Tongue (tissue), 2 donors: ENCODE measurements around the gene LHX3. TPM values are rescaled to one million over a fixed set of nuclear protein-coding genes. Genes with fewer than 3 reads are reported as not detected.
"Not testable (repeated sequence)": the region's sequence is repeated elsewhere in the genome, so short reads cannot be mapped to it uniquely, and the experiment has no call there.

ENCODE experiments used
- DNase-seq: peaks from one replicate; pipeline ENCODE4 v3.0.0-alpha.2; 2015
- total RNA-seq: library from RNA; depleted of rRNA; stranded (reverse); fragments of >200 nt; gene quantifications from one replicate; pipeline ENCODE4 v1.2.3, GENCODE V29; 2014

Gene LHX3
- total RNA-seq, 1 donor from 2014 or later: not detected

- DNase-seq: no peak
Observed at GRCh38 chr9:136241542-136241941, 36.6 kb upstream of the LHX3 start.

GRCh38 chr9:136240941-136241340 is 36.0 kb upstream of the LHX3 start:
- DNase-seq: no peak

DNA sequence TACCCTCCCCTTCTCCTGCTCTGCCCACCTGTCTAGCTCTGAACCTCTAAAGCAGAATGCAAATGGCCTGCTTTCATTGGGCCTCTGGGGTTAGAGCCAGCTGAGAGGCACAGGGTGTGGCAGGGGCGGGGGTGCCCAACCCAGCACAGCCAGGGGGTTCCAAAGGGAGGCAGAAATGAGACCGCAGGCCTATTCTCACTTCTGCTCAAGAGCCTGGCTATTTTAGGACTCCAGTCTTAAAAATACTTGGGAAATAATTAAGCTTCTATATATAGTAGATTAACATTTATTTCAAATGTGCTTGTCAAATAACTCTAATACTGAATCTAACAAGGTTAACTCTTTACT is 35.0 kb upstream of the LHX3 start:
- DNase-seq: peak; percentile 48

DNA sequence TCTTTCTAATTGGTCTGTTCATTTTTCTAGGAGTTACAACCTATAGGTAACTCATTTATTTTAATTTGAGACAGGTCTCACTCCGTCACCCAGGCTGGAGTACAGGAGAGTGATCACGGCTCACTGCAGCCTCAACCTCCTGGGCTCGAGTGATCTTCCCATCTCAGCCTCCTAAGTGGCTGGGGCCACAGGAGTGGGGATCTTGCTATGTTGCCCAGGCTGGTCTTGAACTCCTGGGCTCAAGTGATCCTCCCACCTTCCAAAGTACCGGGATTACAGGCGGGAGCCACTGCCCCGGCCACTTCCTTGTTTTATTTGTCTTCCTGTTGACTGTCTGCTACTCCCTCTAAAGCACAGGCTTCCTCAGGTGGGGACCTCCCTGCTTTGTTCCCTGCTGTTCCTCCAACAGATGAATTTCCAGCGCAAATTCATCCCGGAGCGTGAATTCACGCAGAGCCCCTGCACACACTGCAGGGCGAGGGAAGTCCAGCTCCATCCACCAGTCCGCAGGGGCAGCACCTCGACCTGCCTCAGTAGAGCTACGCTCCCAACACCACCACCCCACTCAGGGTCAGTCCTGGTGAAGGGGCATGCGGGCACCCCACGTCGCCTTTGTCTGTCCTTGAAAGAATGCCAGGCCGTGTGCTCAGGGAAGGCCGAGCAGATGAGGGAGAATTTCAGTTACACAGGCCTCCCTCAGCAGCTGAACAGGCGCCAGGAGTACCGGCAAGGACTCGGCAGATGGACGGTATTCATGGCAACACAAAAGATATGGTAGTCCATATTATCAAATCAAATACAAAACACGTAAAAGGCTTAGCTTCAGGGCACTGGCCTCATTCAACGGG is 34.4 kb upstream of the LHX3 start:
- DNase-seq: no peak

- no peak for DNase-seq
Observed at GRCh38 chr9:136238342-136238732, 33.4 kb upstream of the LHX3 start.

DNA sequence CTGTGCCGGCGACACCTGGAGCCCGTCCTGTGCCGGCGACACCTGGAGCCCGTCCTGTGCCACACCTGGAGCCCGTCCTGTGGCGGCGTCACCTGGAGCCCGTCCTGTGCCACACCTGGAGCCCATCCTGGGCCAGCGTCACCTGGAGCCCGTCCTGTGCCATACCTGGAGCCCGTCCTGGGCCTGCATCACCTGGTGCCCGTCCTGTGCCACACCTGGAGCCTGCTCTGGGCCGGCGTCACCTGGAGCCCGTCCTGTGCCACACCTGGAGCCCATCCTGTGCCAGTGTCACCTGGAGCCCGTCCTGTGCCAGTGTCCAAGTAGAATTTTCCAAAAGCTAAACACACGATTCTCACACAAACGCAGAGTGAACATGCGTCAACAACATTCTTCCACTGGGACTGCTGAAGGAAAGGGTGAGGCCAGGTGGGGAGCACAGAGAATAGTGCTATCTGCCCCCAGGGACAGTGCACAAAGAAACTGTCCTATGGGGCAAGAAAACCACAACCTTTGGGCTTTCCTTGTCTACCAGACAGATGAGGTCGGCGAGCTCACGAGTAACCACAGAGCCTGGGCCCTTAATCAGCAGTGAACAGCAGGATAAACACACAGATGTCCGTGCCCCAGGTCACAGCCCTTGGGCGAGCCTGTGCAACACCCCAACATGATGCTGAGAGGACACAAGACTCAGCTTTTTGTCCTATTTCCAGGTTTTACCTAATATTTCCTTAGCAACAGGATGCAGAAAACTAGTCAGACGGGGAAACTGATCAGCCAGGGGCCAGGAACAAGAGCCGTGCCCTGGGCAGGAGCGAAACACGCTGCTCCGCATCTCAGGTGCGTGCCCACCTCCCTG is 32.8 kb upstream of the LHX3 start:
- DNase-seq: no peak

GRCh38 chr9:136236471-136237410 is 31.8 kb upstream of the LHX3 start:
- not testable (repeated sequence) for DNase-seq

DNA sequence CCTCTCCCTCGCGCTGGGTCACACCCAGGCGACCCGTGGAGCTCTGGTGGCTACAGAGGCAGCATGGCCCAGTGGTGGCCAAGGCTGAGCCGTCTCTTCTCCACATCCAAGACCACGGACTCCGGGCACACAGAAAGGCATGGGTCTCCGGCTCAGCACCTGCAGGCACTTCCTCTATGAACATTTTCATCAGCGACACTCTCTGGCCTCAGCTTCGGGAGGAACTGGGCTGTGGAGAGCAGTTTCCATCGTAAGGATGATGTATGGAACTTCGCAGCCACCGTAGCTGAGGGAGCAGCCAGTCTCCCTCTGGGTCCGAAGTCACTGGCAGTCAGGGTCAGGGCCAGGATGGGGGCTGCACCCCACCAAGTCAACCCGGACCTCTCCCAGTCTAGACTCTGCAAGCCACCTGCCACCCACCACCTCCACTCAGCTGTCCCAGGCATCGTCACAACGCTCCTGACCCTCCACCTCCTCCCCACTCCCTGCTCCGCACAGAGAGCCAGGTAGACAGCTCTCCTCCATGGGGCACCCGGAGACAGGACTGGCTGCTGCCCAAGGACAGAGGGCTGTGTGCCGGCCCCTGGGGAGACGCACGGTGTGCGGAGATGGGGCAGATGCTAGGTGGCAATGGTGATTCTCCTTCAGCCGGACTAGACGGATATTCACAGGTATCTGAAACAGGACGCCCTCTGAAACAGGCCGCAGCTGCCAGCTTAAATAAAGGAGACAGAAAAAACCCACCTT is 31.0 kb upstream of the LHX3 start:
- DNase-seq: no peak

DNA sequence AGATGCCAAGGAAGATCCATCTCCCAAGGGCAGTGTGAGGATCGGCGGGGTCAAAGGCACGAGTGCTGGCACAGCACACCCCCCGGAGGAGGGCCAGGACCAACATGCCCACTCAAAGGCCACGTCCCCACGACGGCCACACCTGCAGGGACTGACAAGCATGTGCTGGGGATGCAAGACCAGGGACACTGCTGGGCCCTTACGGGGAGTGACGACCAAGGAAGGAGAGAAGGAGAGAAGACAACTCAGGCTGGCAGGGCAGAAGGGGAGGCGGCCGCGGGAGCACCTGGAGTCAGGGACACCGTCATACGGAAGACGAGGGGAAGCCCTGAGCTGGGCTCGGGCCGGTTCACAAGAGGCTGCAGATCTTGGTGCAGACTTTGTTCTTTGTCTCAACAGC is 30.2 kb upstream of the LHX3 start:
- DNase-seq: no peak

DNA sequence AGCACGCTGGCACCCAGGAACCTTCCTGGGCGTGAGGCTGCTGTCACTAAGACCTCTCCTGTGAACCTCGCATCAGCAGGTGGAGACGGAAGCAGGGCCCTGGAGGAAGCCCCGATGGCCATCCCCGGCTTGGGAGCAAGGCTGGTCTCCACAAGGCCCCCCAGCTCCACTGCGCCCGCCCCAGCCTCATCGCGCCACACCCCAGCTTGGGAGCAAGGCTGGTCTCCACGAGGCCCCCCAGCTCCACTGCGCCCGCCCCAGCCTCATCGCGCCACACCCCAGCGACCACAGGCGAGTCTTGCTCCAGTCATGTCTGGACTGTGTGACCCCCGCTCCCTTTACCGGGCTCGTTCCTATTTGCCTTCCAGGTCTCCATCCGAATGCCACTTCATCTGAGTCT is 29.7 kb upstream of the LHX3 start:
- DNase-seq: no peak

DNA sequence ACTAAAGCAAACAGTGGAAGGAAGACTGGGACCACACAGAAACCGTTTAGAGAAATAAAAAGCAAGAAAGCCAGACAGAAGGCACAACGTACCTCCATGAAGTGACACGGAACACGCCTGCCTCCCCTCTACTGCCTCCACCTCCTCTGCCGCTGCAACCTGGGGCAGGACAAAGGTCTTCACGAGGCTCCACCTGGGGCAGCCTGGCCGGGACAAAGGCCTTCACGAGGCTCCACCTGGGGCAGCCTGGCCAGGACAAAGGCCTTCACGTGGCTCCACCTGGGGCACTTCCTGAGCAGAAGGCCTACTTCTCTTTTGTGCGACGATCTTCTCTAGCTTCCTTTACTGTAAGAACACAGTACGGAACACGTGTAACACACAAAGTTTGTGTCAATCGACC is 28.9 kb upstream of the LHX3 start:
- no peak for DNase-seq

DNA sequence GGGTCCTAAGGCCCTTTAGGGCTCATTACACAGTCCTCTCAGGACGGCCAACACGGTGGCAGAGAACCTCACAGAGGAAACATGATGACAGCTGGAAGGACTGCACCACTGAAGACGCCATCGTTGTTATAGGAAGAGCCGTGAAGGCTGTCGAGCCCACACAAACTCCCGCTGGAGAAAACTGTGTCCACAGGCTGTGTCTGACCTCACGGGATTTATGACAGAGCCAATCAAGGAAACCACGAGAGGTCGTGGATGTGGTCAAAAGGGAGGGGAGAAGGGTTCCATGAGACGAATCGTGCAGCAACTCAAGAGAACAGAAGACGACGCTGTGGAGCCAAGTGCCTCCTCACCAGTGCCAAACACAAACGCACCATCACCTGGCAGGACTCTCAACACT is 28.5 kb upstream of the LHX3 start:
- DNase-seq: no peak

DNA sequence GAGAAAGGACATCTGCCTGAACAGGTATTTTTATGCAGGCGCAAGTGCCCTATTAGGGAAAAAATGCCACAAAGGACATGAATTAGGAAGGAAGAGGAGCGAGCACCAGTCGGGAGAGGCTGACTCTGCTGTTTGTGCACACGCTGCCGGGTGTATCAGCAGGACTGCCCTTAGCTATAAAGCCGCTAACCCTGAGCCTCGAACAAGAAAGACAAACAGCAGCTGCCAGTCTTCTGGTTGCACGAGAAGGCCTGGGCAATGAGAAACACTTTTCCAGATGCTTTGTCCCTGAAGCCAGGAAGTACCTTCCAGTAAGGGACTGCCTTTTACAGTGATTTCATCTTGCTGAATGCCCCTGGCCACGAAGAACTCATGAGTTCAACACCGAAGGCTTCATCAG is 28.0 kb upstream of the LHX3 start:
- DNase-seq: no peak

- DNase-seq: no peak
Observed at GRCh38 chr9:136231478-136232297, 26.8 kb upstream of the LHX3 start.

GRCh38 chr9:136230773-136231172 is 25.8 kb upstream of the LHX3 start:
- no peak for DNase-seq

GRCh38 chr9:136230365-136230764 is 25.4 kb upstream of the LHX3 start:
- no peak for DNase-seq

DNA sequence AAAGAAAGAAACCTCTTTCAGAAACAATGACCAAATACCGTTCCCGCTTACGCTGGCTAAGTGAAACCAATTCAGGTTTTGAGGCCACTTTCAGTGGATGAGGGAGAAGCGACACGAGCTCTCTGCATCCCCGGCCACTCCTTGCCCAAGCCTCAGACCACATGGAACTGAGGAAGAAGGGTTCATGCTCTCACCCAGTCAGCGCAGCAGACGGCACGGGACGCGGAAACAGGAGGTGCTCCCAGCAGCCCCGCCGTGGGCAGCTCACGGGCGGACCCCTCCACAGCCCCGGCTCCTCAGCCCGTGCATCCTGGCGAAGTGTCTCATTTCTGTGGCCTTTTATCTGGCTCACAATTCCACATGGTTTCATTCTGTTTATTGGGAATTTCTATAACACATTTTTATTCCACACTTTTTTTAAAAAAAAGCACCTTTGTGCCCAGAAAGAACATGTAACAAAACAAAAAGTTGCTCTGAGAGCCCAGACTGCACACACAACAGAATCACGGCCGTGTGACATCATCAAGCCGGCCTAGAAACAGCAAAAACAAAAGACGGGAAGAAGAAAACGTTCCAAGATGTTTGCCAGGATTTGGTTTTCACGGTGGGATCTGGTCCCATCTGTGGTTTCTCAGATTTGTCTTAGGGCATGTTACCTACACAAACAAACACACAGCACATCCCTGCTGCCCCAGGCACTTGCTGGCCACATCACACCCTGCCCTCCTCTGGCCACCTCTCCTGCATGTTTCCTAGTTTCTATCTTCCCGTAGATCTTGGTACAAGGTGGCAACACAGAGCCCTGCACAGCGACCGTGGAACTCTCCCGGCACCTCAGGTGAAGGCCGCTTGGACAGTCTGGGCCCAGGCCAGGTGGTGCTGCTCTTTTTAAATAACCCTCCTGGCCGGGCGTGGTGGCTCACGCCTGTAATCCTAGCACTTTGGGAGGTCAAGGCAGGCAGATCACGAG is 24.5 kb upstream of the LHX3 start:
- DNase-seq: peak; percentile 32

GRCh38 chr9:136228107-136228875 is 23.4 kb upstream of the LHX3 start:
- DNase-seq: no peak
